Left lung (tissue), 10 donors: ENCODE results near the gene SIAH2. TPM values are rescaled to one million over a fixed set of nuclear protein-coding genes. Genes with fewer than 3 reads are reported as not detected.

Experiments used
- ATAC-seq: fragments of 200-7000 bp; cut with Tn5 transposase; one replicate; pipeline ENCODE4 v1.9.1; 2020; ENCODE audit warnings: moderate library complexity
- DNase-seq, 4 donors: peaks; one replicate each; pipeline ENCODE4 v3.0.0-alpha.2; 2013 to 2020
- H3K27ac ChIP-seq, 2 donors: fragments of 200-600 bp; sonication (generic) in 1 of 2; one replicate each; pipeline versions ENCODE4 v1.5.0 to v1.8.0; 2020 to 2021
- H3K27me3 ChIP-seq, 2 donors: fragments of 200-600 bp; sonication (generic) in 1 of 2; one replicate each; pipeline versions ENCODE4 v1.5.0 to v1.8.0; 2020 to 2021
- H3K36me3 ChIP-seq, 2 donors: fragments of 200-600 bp; sonication (generic) in 1 of 2; one replicate each; pipeline versions ENCODE4 v1.5.0 to v1.8.0; 2020 to 2021
- H3K4me1 ChIP-seq, 2 donors: fragments of 200-600 bp; one replicate each; pipeline ENCODE4 v1.8.0; 2021
- H3K4me3 ChIP-seq, 2 donors: fragments of 200-600 bp; sonication (generic) in 1 of 2; one replicate each; pipeline versions ENCODE4 v1.5.0 to v1.8.0; 2020 to 2021; ENCODE audit warnings: mild to moderate bottlenecking in 1 of 2
- H3K9me3 ChIP-seq, 2 donors: fragments of 200-600 bp; sonication (generic) in 1 of 2; one replicate each; pipeline versions ENCODE4 v1.5.0 to v1.8.0; 2020 to 2021
- intact Hi-C, 2 donors: fragments of 100-400 bp; cut with DNase I; formaldehyde crosslinking; loops; one replicate each; pipeline versions ENCODE4 v1.11.2 to v1.14.2; 2022
- polyA plus RNA-seq, 6 donors: library from polyadenylated mRNA; unstranded; fragments of 120-200 nt; gene quantifications; one replicate each; pipeline ENCODE4 v1.2.1, GENCODE V29; 2013; ENCODE audit not compliant: insufficient read length in 6 of 6
- total RNA-seq, 2 donors: library from RNA; stranded (reverse); fragmentation: NEBNext Ultra II Directional; extraction: Animal tissue kit (Norgen Biotek cat#: 25700); gene quantifications; one replicate each; pipeline ENCODE4 v1.2.1, GENCODE V29; 2021
- TF ChIP-seq, protein P1 (sequence below), 2 donors: fragments of 200-600 bp; sonication (generic) in 1 of 2; IDR thresholded peaks; one replicate each; pipeline versions ENCODE4 v1.5.0 to v1.8.0; 2021; ENCODE audit warnings: antibody characterized with exemption in 2 of 2
- donor health status: DM: no; HTN: yes; CAD: no.
- donor health status: DM: no; HTN: no; CAD: no.

SIAH2 gene
- total and polyA plus RNA-seq, 8 donors = 19.1 to 22.9 (median 21.6) TPM

DNA sequence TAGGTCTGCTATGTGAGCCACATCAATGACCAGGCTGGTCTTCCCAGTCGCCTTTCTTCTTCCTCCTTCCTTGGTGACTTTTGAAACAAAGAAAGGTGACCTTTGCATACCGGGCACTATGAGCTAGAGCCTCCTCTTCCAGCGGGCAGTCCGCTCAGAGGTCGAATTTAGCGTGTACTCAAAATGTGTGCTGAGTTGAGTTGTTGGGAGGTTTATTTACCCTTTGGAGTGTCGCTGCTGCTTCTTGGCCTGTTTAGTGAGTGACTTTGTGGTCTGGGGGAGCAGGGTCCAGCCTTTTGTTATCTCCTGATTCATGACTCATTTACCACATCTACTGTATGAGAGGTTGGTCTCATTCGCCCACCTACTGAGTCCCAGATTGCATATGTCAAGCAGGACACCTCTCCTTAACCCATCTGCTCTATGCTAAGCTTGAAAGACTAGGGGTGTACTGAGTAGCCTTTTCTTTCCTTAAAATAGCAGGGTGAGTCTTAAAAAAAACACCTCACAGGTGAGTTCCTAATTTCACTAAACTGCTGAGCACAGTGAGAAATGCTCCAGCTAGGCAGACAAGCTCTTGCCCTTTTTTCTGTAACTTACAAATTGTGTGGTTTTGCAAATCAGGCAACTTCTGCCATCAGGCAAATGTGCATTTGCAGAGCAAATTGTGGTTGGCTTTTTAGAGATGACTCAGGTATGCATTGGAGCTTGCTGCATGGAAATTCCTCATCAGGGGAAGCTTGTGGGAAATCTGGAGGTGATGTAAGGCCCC lies 3.2 kb upstream of the SIAH2 start:
- Histone ChIP-seq H3K4me3 (no peak overlapping the region), H3K36me3 (no peaks in the 10 kb centered on the region), H3K27me3 (no peaks in the 10 kb centered on the region), H3K4me1 (peaks cover 0 to 15% of the 10 kb centered on the region in 2 donors), H3K9me3 (no peaks in the 10 kb centered on the region), H3K27ac (no peak overlapping the region)
- TF ChIP-seq, protein P1, sequence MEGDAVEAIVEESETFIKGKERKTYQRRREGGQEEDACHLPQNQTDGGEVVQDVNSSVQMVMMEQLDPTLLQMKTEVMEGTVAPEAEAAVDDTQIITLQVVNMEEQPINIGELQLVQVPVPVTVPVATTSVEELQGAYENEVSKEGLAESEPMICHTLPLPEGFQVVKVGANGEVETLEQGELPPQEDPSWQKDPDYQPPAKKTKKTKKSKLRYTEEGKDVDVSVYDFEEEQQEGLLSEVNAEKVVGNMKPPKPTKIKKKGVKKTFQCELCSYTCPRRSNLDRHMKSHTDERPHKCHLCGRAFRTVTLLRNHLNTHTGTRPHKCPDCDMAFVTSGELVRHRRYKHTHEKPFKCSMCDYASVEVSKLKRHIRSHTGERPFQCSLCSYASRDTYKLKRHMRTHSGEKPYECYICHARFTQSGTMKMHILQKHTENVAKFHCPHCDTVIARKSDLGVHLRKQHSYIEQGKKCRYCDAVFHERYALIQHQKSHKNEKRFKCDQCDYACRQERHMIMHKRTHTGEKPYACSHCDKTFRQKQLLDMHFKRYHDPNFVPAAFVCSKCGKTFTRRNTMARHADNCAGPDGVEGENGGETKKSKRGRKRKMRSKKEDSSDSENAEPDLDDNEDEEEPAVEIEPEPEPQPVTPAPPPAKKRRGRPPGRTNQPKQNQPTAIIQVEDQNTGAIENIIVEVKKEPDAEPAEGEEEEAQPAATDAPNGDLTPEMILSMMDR (IDR thresholded peaks at IDR 0.05) = no peak
- no peak for ATAC-seq
- no peak for DNase-seq
- intact Hi-C loops = no loop called here

DNA sequence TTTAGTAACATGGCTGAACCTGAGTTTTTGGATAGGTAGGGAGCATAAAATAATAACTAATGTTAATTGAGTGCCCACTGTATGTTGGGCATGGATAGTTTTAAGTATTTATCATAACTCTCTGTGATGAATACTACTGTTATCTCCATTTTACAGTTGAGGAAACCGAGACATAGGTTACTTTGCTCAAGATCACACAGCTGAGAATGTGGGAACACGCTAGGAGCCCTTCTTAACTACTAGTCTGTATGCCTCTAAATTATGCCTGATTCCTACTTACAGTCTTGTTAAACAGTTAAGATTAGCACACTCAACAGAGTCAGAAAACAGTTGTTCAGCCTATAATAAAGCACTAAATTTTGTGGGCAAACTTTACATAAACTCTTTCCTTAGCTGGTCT lies 2.0 kb upstream of the SIAH2 start:
- no peaks in the 10 kb centered on the region for H3K36me3 ChIP-seq
- TF ChIP-seq, protein P1 (IDR thresholded peaks at IDR 0.05) = no peak
- DNase-seq (no peak), ATAC-seq (no peak)
- peaks cover 7 to 27% of the 10 kb centered on the region in 2 donors for H3K4me1 ChIP-seq
- H3K27me3 ChIP-seq = no peaks in the 10 kb centered on the region
- intact Hi-C loops = no loop called here
- H3K27ac ChIP-seq = no peak overlapping the region
- H3K9me3 ChIP-seq = no peaks in the 10 kb centered on the region
- no peak overlapping the region for H3K4me3 ChIP-seq

DNA sequence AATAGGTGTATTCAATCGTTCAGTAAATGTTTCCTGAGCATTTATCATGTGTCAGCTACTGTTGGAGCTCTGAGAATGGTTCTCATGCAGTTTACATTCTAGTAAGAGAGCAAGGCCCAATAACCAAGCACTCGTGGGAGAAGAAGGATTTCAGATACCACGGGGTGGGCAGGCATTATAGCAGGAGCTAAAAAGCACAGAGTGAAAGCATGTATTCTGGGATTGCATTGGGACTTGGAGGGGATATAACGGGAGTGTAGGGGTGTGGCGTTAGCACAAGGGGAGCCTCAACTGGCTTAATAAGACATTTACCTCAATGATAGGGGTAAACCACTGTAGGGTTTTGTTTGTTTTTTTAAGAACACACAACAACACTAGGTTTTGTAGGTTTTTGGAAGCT lies 1.6 kb upstream of the SIAH2 start:
- peak overlapping the region in 1 of 2 donors; percentile 76 for H3K4me3 ChIP-seq
- ATAC-seq (no peak), DNase-seq (no peak)
- H3K9me3 ChIP-seq = no peaks in the 10 kb centered on the region
- TF ChIP-seq, protein P1 (IDR thresholded peaks at IDR 0.05) = no peak
- intact Hi-C loops = no loop called here
- no peaks in the 10 kb centered on the region for H3K36me3 ChIP-seq
- peaks cover 11 to 31% of the 10 kb centered on the region in 2 donors for H3K4me1 ChIP-seq
- no peaks in the 10 kb centered on the region for H3K27me3 ChIP-seq
- peak overlapping the region; percentile 95 to 98 for H3K27ac ChIP-seq

DNA sequence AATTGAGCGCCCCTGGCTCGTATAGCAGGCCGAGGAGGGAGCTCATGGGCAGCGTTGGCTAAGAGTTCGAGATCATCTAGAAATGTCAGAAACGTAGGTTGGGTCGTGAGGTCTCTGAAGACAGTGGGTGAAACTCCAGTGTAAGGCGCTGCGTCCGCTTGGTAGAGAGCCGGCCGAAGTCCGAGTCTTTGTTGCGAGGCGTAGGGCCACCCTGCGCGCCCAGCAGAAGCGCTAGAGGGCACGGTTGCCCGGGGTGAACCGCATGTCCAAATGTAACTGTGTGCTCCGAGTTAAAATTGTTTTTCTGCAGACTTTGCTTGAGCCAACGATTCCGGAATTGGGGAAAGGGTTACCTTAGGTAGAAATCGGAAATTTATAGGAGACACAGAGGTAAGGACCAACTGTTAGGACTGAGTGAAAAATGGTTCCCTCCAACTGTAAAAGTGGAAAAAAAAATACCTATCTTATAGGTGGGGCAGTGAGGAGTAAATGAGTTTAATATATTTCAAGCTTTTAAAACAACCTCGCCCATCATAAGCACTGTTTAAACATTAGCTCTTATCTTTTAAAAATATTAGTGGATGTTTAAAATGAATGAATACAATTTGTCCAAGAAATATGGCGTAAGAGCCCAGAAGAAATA lies 993 bp upstream of the SIAH2 start:
- intact Hi-C loops = no loop called here
- TF ChIP-seq, protein P1 (IDR thresholded peaks at IDR 0.05) = peak; percentile 38 to 43
- peaks cover 0 to 4% of the 10 kb centered on the region in 2 donors for H3K36me3 ChIP-seq
- H3K27me3 ChIP-seq = no peaks in the 10 kb centered on the region
- no peaks in the 10 kb centered on the region for H3K9me3 ChIP-seq
- peak overlapping the region; percentile 95 to 98 for H3K27ac ChIP-seq
- peaks cover 12 to 37% of the 10 kb centered on the region in 2 donors for H3K4me1 ChIP-seq
- ATAC-seq (peak; percentile 71), DNase-seq (peak; percentile 65 to 92 (median 76))
- peak overlapping the region; percentile 75 to 76 for H3K4me3 ChIP-seq

DNA sequence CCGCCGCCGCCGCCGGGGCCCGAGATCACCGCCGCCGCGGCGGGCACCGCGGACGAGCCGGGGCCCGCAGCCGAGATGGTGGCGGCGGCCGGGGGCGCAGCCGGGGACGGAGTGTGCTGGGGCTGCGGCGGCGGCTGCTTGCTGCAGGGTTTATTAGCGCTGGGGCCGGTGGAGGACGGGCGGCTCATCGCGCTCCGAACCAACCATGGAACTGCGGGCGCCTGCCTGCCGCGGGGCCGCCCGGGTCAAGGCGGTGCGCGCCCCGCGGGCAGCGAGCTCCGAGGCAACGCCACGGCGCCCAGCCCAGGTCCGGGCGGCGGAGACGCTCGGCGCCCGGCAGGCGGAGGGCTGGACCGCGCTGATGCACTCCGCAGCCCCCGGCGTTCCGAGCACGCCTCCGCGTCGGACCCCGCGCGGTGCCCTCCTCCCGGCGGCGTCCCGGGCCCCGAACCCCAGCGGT lies 277 bp downstream of the SIAH2 start:
- Histone ChIP-seq H3K27ac (peak overlapping the region; percentile 95 to 98), H3K4me1 (peaks cover 12 to 43% of the 10 kb centered on the region in 2 donors), H3K27me3 (no peaks in the 10 kb centered on the region), H3K4me3 (peak overlapping the region; percentile 75 to 76), H3K36me3 (peaks cover 0 to 9% of the 10 kb centered on the region in 2 donors), H3K9me3 (no peaks in the 10 kb centered on the region)
- no peak for DNase-seq
- intact Hi-C loops = no loop called here
- TF ChIP-seq, protein P1 (IDR thresholded peaks at IDR 0.05) = no peak
- ATAC-seq = no peak
